SK-N-SH (cell line): Measurements from ENCODE around the gene COP1. TPM values are rescaled to one million over a fixed set of nuclear protein-coding genes. Genes with fewer than 3 reads are reported as not detected.

Source experiments
- CTCF ChIA-PET: fragments of 300-600, 350-600 bp; formaldehyde crosslinking; extraction: SDS; loops from one replicate; lab custom pipeline; 2021; lab: Yijun Ruan, JAX
- POLR2A ChIA-PET: fragments of 350-600 bp; sonication (Branson Sonifier 250); formaldehyde crosslinking; extraction: SDS; loops from one replicate; lab custom pipeline; 2020; ENCODE audit warnings: antibody characterized with exemption, inconsistent platforms; lab: Yijun Ruan, JAX
- DNase-seq: peaks from one replicate; pipeline ENCODE4 v3.0.0; 2012
- H2AFZ ChIP-seq: fragments of 200-600 bp; sonication (generic); 2 replicates; pipeline ENCODE4 v1.8.1; 2016; ENCODE audit warnings: antibody characterized with exemption, mild to moderate bottlenecking, low read depth
- H3F3A ChIP-seq: fragments of 200-600 bp; sonication (generic); replicated peaks from 2 replicates; pipeline ENCODE3; 2016; ENCODE audit warnings: antibody characterized with exemption, mild to moderate bottlenecking; ENCODE audit not compliant: insufficient read depth
- H3K27ac ChIP-seq, 2 experiments: fragments of 200-500 bp in 1 of 2; fragments of 200-600 bp in 1 of 2; sonication (Bioruptor generic) in 1 of 2; sonication (generic), shearing (Covaris generic) in 1 of 2; 2 replicates each; pipeline versions ENCODE4 v1.5.1 to v1.6.1; 2014 to 2016; ENCODE audit warnings: low read depth in 2 of 2, inconsistent platforms in 1 of 2, low read length in 1 of 2, mild to moderate bottlenecking in 1 of 2, mixed read lengths in 1 of 2
- H3K27me3 ChIP-seq: fragments of 200-600 bp; sonication (generic), shearing (Covaris generic); 2 replicates; pipeline ENCODE4 v1.6.1; 2016; ENCODE audit warnings: mixed run types; ENCODE audit not compliant: insufficient read depth
- H3K36me3 ChIP-seq, 2 experiments: fragments of 200-500 bp in 1 of 2; fragments of 200-600 bp in 1 of 2; sonication (Bioruptor generic) in 1 of 2; sonication (generic) in 1 of 2; replicated peaks in 1 of 2; 2 replicates each; pipeline versions ENCODE3 to v1.5.1; 2014 to 2016; ENCODE audit warnings: low read length in 1 of 2, mild to moderate bottlenecking in 1 of 2; ENCODE audit not compliant: insufficient read depth in 2 of 2, control insufficient read depth in 1 of 2
- H3K4me1 ChIP-seq, 2 experiments: fragments of 200-500 bp in 1 of 2; fragments of 200-600 bp in 1 of 2; sonication (Bioruptor generic) in 1 of 2; sonication (generic), shearing (Covaris generic) in 1 of 2; 2 replicates each; pipeline versions ENCODE4 v1.5.1 to v1.6.1; 2014 to 2016; ENCODE audit warnings: low read depth in 1 of 2, low read length in 1 of 2, mixed run types in 1 of 2; ENCODE audit not compliant: insufficient read depth in 2 of 2, control insufficient read depth in 1 of 2
- H3K4me2 ChIP-seq: fragments of 200-600 bp; sonication (generic), shearing (Covaris generic); 2 replicates; pipeline ENCODE4 v1.6.1; 2017; ENCODE audit warnings: mixed run types
- H3K4me3 ChIP-seq, 2 experiments: fragments of 200-500 bp in 1 of 2; fragments of 200-600 bp in 1 of 2; sonication (Bioruptor generic) in 1 of 2; sonication (generic), shearing (Covaris generic) in 1 of 2; 2 replicates each; pipeline versions ENCODE4 v1.5.1 to v1.8.1; 2014 to 2016; ENCODE audit warnings: low read depth in 2 of 2, inconsistent platforms in 1 of 2, low read length in 1 of 2, mild to moderate bottlenecking in 1 of 2, mixed read lengths in 1 of 2, moderate library complexity in 1 of 2
- H3K79me2 ChIP-seq: fragments of 200-600 bp; sonication (generic); 2 replicates; pipeline ENCODE4 v1.8.1; 2017; ENCODE audit warnings: mild to moderate bottlenecking; ENCODE audit not compliant: insufficient read depth
- H3K9ac ChIP-seq: fragments of 200-600 bp; sonication (generic); 2 replicates; pipeline ENCODE4 v1.6.1; 2017; ENCODE audit warnings: mixed run types
- H3K9me2 ChIP-seq: fragments of 200-600 bp; sonication (generic); 2 replicates; pipeline ENCODE4 v1.6.1; 2017; ENCODE audit warnings: mixed run types
- H3K9me3 ChIP-seq: fragments of 200-600 bp; sonication (generic); 2 replicates; pipeline ENCODE4 v1.6.1; 2017; ENCODE audit warnings: mixed run types, mild to moderate bottlenecking, moderate library complexity
- H4K20me1 ChIP-seq: fragments of 200-600 bp; sonication (generic); 2 replicates; pipeline ENCODE4 v1.6.1; 2017; ENCODE audit warnings: mild to moderate bottlenecking, mixed run types; ENCODE audit not compliant: insufficient read depth
- CHD2 ChIP-seq: fragments of 150-350 bp; IDR thresholded peaks from 2 replicates; pipeline ENCODE4 v1.6.1; 2018; ENCODE audit warnings: low read length; ENCODE audit not compliant: partially characterized antibody
- CTCF ChIP-seq: fragments of 200-600 bp; sonication (generic); IDR thresholded peaks from 2 replicates; pipeline ENCODE4 v1.6.1; 2017; ENCODE audit warnings: antibody characterized with exemption, mild to moderate bottlenecking, moderate library complexity
- ELF1 ChIP-seq: IDR thresholded peaks from 2 replicates; pipeline ENCODE4 v1.4.0; 2012
- EZH2phosphoT487 ChIP-seq: fragments of 200-600 bp; sonication (generic); IDR thresholded peaks from 2 replicates; pipeline ENCODE4 v1.6.1; 2017; ENCODE audit warnings: low read depth, mixed run types, mild to moderate bottlenecking, antibody characterized with exemption, moderate library complexity, borderline replicate concordance
- FOXJ3 ChIP-seq: sonication (generic); formaldehyde crosslinking; IDR thresholded peaks from 2 replicates; pipeline ENCODE4 v1.5.1; 2020; ENCODE audit warnings: mild to moderate bottlenecking, missing genetic modification reagents
- GABPA ChIP-seq: IDR thresholded peaks from 2 replicates; pipeline ENCODE4 v1.4.0; 2012; ENCODE audit warnings: low read depth, mild to moderate bottlenecking
- GATA2 ChIP-seq: sonication (generic); formaldehyde crosslinking; IDR thresholded peaks from 2 replicates; pipeline ENCODE4 v1.5.0; 2020; ENCODE audit warnings: mild to moderate bottlenecking, missing genetic modification reagents
- JUND ChIP-seq: IDR thresholded peaks from 2 replicates; pipeline ENCODE4 v1.4.0; 2012
- MEF2A ChIP-seq: IDR thresholded peaks from 2 replicates; pipeline ENCODE4 v1.4.0; 2012; ENCODE audit warnings: low read depth, borderline replicate concordance
- MXI1 ChIP-seq: IDR thresholded peaks from 2 replicates; pipeline ENCODE4 v1.6.1; 2012; ENCODE audit warnings: mild to moderate bottlenecking, low read depth, low read length, improper control_type of control experiment
- NFIC ChIP-seq: IDR thresholded peaks from 2 replicates; pipeline ENCODE4 v1.4.0; 2012; ENCODE audit warnings: borderline replicate concordance
- POLR2AphosphoS5 ChIP-seq: IDR thresholded peaks from 2 replicates; pipeline ENCODE4 v1.6.1; 2012; ENCODE audit warnings: low read depth, low read length
- RAD21 ChIP-seq: IDR thresholded peaks from 2 replicates; pipeline ENCODE4 v1.6.1; 2012; ENCODE audit warnings: mild to moderate bottlenecking, low read length
- RFX5 ChIP-seq: IDR thresholded peaks from 2 replicates; pipeline ENCODE4 v1.6.1; 2012; ENCODE audit warnings: mild to moderate bottlenecking, improper control_type of control experiment, low read length
- RXRA ChIP-seq: IDR thresholded peaks from 2 replicates; pipeline ENCODE4 v1.4.0; 2012; ENCODE audit warnings: low read depth, mild to moderate bottlenecking, borderline replicate concordance
- SMC3 ChIP-seq: IDR thresholded peaks from 2 replicates; pipeline ENCODE4 v1.6.1; 2012; ENCODE audit warnings: low read depth, low read length, improper control_type of control experiment
- TEAD4 ChIP-seq: IDR thresholded peaks from 2 replicates; pipeline ENCODE4 v1.4.0; 2012; ENCODE audit warnings: mild to moderate bottlenecking, borderline replicate concordance; ENCODE audit not compliant: insufficient read depth
- ZBTB33 ChIP-seq: IDR thresholded peaks from 2 replicates; pipeline ENCODE4 v1.4.0; 2012; ENCODE audit warnings: low read depth, borderline replicate concordance
- WGBS: methylation state at CpG from one replicate; pipeline ENCODE4 v1.1.6; 2017; ENCODE audit warnings: low lambda C conversion rate; 5-methylcytosine and 5-hydroxymethylcytosine counted together
- polyA plus RNA-seq, 3 experiments: library from polyadenylated mRNA; depleted of rRNA; stranded (reverse); fragments of >200 nt; gene quantifications; 2 replicates each; pipeline ENCODE4 v1.2.3, GENCODE V29; 2012

COP1 gene
- polyA plus RNA-seq, 1 of the 3 experiments (the other 2 are of a cell fraction), result 10.3 TPM

- 0 out of 2 replicates have a peak, but pooled peaks have one; percentile 1 for TF ChIP-seq MEF2A
- TF ChIP-seq CTCF, result no peak
- TF ChIP-seq, all 33 proteins: peak for 1
- H4K20me1 ChIP-seq, result no peaks in the 10 kb centered on the region
- POLR2A ChIA-PET, result no interaction called here
- peak overlapping the region; percentile 16 to 17; a peak in 3 of 4 replicates for H3K27ac ChIP-seq
- H3K27me3 ChIP-seq, result no peaks in the 10 kb centered on the region
- H2AFZ ChIP-seq, result no peak overlapping the region
- H3K4me3 ChIP-seq, result no peak overlapping the region
- CTCF ChIA-PET, result interaction anchor here (0.8 to 1.0 kb wide), 3 partner anchors 17 to 659 kb away, joined by 3 read pairs; no protein-coding TSS in a partner anchor
- H3K36me3 ChIP-seq, result peaks cover 26% of the 10 kb centered on the region in 2 experiments
- 0 out of 2 replicates have a peak overlapping the region, but pooled peaks have one; percentile 2 for H3K4me2 ChIP-seq
- H3K4me1 ChIP-seq, result peaks cover 3 to 15% of the 10 kb centered on the region in 2 experiments; a peak in 3 of 4 replicates
- H3K9me2 ChIP-seq, result no peaks in the 10 kb centered on the region
- no peaks in the 10 kb centered on the region for H3K9me3 ChIP-seq
- H3K9ac ChIP-seq, result no peak overlapping the region
- H3F3A ChIP-seq, result peaks cover 12% of the 10 kb centered on the region
- 87% methylated on average over 2 of the region's 2 CpGs for WGBS
- 0 out of 2 replicates have a peak, but pooled peaks cover 5% of the 10 kb centered on the region for H3K79me2 ChIP-seq
- no peak for DNase-seq
Measured at GRCh38 chr1:176032040-176032645, 174.9 kb downstream of the COP1 start.

GRCh38 chr1:176029609-176030008 is 177.5 kb downstream of the COP1 start:
- H3K27me3 ChIP-seq, result no peaks in the 10 kb centered on the region
- no peak overlapping the region for H3K4me2 ChIP-seq
- H3K36me3 ChIP-seq, result peaks cover 18 to 23% of the 10 kb centered on the region in 2 experiments
- ChIA-PET POLR2A (no interaction called here), CTCF (no interaction called here)
- no peaks in the 10 kb centered on the region for H4K20me1 ChIP-seq
- H3K4me1 ChIP-seq, result peaks cover 3 to 15% of the 10 kb centered on the region in 2 experiments; a peak in 3 of 4 replicates
- H3K9me2 ChIP-seq, result no peaks in the 10 kb centered on the region
- no peak for TF ChIP-seq TEAD4
- no peak for TF ChIP-seq JUND
- no peak for TF ChIP-seq GATA2
- TF ChIP-seq ZBTB33, result no peak
- TF ChIP-seq MXI1, result no peak
- TF ChIP-seq CTCF, result no peak
- no peak for TF ChIP-seq GABPA
- TF ChIP-seq RFX5, result no peak
- no peak for TF ChIP-seq RAD21
- no peak for TF ChIP-seq SMC3
- TF ChIP-seq EZH2phosphoT487, result no peak
- TF ChIP-seq ELF1, result no peak
- TF ChIP-seq NFIC, result no peak
- TF ChIP-seq CHD2, result no peak
- no peak for TF ChIP-seq RXRA
- no peak for TF ChIP-seq FOXJ3 (CRISPR knock-in tag)
- no peak for TF ChIP-seq POLR2AphosphoS5
- WGBS, result 98% methylated on average over 2 of the region's 2 CpGs
- H3K4me3 ChIP-seq, result no peak overlapping the region
- H2AFZ ChIP-seq, result no peak overlapping the region
- peaks cover 12% of the 10 kb centered on the region for H3F3A ChIP-seq
- no peaks in the 10 kb centered on the region for H3K9me3 ChIP-seq
- no peak overlapping the region for H3K9ac ChIP-seq
- no peak overlapping the region for H3K27ac ChIP-seq
- DNase-seq, result no peak
- H3K79me2 ChIP-seq, result 0 out of 2 replicates have a peak, but pooled peaks cover 5% of the 10 kb centered on the region
